Fibroblast of pulmonary artery (primary cell): Measurements from ENCODE around the gene PBX3.

ENCODE experiments used
- DNase-seq: peaks from one replicate; pipeline ENCODE4 v3.0.0-alpha.2; 2010; ENCODE audit warnings: low read depth
- H3K4me3 ChIP-seq: replicated peaks from 2 replicates; pipeline ENCODE4 v1.5.1; 2011; ENCODE audit warnings: low read depth, mild to moderate bottlenecking, control low read depth, low read length, moderate library complexity
- CTCF ChIP-seq: IDR thresholded peaks from 2 replicates; pipeline ENCODE4 v1.5.1; 2011; ENCODE audit warnings: mild to moderate bottlenecking, control low read depth, low read length, inconsistent platforms; ENCODE audit errors: missing control alignments

The PBX3 gene

DNA sequence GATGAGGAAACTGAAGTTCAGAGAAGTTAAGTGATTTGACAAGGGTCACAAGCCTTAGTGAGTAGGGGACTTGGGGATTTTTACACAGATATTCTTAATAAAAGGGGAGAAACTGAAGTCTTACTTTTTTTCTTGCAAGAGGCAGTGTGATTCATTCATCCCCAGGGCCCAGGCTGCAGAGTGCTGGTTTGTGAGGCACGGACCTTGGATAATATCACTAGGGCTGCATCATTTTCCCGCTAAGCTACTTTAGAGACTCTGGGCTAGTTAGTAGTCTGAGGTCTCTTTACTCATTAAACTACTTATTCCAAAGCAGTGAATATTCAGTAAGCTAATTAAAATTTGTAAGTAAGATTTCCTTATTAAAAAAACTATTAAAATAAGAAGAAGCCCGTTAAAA lies 195.0 kb downstream of the PBX3 start:
- TF ChIP-seq CTCF, result no peak
- DNase-seq, result no peak
- no peak overlapping the region for H3K4me3 ChIP-seq

DNA sequence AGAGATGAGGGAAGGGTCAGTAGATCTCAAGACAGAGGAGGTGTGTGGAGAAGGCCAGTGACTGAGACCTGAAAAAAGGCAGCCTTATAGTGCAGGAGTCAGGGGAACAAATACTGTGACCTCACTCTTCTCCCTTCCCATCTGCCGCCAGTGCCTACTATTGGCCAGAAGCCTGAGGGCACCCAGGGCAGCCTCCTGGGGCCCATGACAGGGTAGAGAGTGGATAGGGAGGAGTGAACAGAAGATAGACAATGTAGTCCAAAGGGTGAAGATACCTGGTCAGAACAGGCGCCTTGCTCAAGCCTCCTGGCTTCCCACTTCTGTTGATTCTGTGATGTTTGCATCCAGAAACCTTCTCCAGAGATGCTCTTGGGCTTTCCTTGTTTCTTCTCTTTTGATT lies 196.7 kb downstream of the PBX3 start:
- no peak for DNase-seq
- TF ChIP-seq CTCF, result no peak

GRCh38 chr9:125946397-125946796 lies 199.2 kb downstream of the PBX3 start:
- H3K4me3 ChIP-seq, result no peak overlapping the region
- DNase-seq, result no peak
- no peak for TF ChIP-seq CTCF

More for the DNA sequence above, 196.7 kb downstream of the PBX3 start:
- no peak overlapping the region for H3K4me3 ChIP-seq

- TF ChIP-seq CTCF, result no peak
- no peak for DNase-seq
- no peak overlapping the region for H3K4me3 ChIP-seq
Observed at GRCh38 chr9:125948887-125949596, 201.9 kb downstream of the PBX3 start.

GRCh38 chr9:125949703-125950460 lies 202.7 kb downstream of the PBX3 start:
- no peak overlapping the region for H3K4me3 ChIP-seq
- DNase-seq, result no peak
- no peak for TF ChIP-seq CTCF

- no peak overlapping the region for H3K4me3 ChIP-seq
- DNase-seq, result no peak
- TF ChIP-seq CTCF, result no peak
Observed at GRCh38 chr9:125950880-125951471, 203.8 kb downstream of the PBX3 start.
